Rectal smooth muscle tissue (tissue), 1 donor: ENCODE measurements around the gene MCM3.

Experiments
- H3K27ac ChIP-seq: one replicate; pipeline ENCODE4 v1.7.0; 2013; ENCODE audit warnings: low read depth, low read length, inconsistent platforms
- H3K27me3 ChIP-seq: one replicate; pipeline ENCODE4 v1.7.0; 2013; ENCODE audit warnings: low read length; ENCODE audit not compliant: control insufficient read depth, insufficient read depth
- H3K36me3 ChIP-seq: one replicate; pipeline ENCODE4 v1.7.0; 2013; ENCODE audit warnings: low read length; ENCODE audit not compliant: control insufficient read depth, insufficient read depth
- H3K4me1 ChIP-seq: one replicate; pipeline ENCODE4 v1.7.0; 2013; ENCODE audit warnings: low read length; ENCODE audit not compliant: control insufficient read depth, insufficient read depth
- H3K4me3 ChIP-seq: one replicate; pipeline ENCODE4 v1.7.0; 2013; ENCODE audit warnings: low read length
- H3K9ac ChIP-seq: one replicate; pipeline ENCODE4 v1.7.0; 2013; ENCODE audit warnings: low read length

Gene MCM3

DNA sequence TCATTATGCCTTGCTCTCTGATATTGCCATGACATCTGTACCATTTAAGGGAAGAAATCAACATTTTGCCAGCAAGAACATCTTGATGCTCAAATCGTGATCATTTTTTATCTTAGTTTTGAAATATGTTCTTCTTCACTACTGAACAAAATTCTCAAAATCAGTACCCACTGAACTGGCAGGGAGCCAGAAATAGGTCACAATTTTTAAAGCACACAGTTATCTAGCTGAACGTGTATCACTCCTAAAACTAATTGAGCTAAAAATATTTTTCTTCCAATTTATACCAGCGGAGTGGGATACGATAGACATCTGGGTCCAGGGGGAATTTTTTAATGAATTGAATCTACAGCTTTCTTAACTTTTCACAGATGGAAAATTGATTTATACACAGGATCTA lies 51.5 kb downstream of the MCM3 start:
- H3K27me3 ChIP-seq, result no peaks in the 10 kb centered on the region
- no peak overlapping the region for H3K9ac ChIP-seq
- H3K4me3 ChIP-seq, result no peak overlapping the region
- H3K4me1 ChIP-seq, result peaks cover 3% of the 10 kb centered on the region
- no peaks in the 10 kb centered on the region for H3K36me3 ChIP-seq
- H3K27ac ChIP-seq, result no peak overlapping the region

DNA sequence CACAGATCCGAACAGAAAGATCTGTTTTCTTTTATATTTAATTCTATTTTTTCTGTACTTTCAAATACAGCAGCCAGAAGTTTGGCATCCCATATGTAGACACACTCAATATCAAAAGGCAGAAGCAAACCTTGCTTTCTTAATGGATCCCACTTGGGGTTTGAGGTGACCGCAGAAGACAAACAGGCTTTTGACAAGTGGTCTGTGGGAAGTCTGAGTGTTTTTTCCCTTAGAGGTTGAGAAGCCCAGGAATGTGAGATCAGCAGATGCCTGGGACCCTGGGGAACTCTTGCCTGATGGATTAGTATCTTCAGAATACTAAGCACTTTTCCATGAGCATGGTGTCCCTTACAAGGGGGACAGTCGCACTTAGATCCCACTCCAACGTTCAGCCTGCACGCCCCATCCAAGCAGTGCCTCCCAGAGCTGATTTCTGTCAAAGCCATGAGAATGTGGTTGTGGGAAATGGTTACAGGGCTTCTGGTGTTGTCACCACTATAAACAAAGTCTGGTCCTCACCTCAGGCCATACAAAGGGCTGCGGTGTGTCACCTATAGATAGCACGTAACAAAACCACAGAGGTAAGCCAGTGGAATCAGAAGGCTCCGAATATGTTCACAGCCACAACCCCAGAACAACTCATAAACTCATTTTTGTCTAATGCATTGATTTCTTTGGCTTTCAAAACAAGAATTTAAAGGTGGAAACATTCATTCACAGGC lies 53.0 kb downstream of the MCM3 start:
- Histone ChIP-seq H3K4me1 (peaks cover 9% of the 10 kb centered on the region), H3K27me3 (no peaks in the 10 kb centered on the region), H3K9ac (no peak overlapping the region), H3K36me3 (no peaks in the 10 kb centered on the region), H3K4me3 (no peak overlapping the region), H3K27ac (no peak overlapping the region)

DNA sequence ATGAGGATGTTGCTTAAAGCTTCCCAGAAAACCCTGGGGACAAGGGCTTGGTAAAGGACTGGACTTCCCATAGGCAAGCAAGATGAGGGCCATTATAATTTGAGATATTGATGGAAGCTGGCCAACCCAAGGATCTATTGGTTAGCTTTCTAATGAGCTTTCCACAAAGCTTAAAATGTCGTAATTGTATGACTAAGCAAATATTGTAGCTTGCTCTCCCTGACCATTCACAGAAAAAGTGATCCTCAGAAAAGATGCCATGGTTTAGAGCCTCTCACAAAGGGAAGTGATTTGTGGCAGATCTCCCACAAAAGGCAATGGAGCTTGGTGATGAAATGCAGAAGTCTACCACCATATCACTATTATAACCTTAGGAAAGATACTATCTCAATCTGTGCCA lies 53.9 kb downstream of the MCM3 start:
- Histone ChIP-seq H3K4me3 (no peak overlapping the region), H3K36me3 (no peaks in the 10 kb centered on the region)

DNA sequence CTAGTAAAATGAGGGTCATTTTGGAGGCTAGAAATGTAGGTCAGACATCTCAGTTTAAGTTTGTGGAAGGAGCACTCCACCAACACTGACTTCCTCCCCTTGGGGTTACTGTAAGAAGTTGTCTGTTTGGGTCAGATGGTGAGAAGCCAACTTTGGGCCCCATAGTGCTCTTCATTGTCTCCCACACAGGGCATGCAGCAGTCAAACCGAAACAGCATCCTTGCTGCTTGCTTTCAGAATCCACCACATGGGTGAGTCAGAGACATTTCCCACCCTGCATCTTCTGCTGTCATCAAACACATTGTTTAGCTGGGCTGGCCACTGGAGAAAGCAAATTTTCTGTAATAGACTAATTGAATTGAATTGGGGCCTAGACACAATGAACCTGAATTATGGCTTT lies 57.0 kb downstream of the MCM3 start:
- H3K4me1 ChIP-seq, result peaks cover 9% of the 10 kb centered on the region
- H3K4me3 ChIP-seq, result no peak overlapping the region
- H3K9ac ChIP-seq, result no peak overlapping the region
- no peaks in the 10 kb centered on the region for H3K27me3 ChIP-seq
- H3K36me3 ChIP-seq, result no peaks in the 10 kb centered on the region
- H3K27ac ChIP-seq, result no peak overlapping the region

More for the DNA sequence above, 53.9 kb downstream of the MCM3 start:
- Histone ChIP-seq H3K4me1 (peaks cover 9% of the 10 kb centered on the region), H3K27me3 (no peaks in the 10 kb centered on the region), H3K27ac (no peak overlapping the region), H3K9ac (no peak overlapping the region)

DNA sequence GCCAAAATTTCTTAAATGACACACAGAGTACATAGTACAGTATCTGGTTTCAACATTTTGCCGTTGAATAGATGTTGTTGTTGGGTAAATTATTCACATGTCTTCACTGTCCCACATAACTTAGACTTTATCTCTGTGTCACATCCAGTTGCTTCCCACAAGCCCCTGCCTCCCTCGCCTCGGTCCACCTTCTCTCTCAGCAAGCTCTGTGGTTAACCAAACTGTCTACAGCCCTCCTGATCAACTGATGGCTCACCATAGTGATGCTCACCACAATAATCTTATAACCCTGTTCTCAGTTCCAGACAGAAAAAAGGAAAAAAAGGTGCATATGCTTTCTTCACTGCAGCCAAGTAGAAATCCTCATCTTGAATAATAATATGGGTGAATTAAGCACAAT lies 63.2 kb downstream of the MCM3 start:
- no peaks in the 10 kb centered on the region for H3K27me3 ChIP-seq
- no peak overlapping the region for H3K27ac ChIP-seq
- H3K9ac ChIP-seq, result no peak overlapping the region
- no peak overlapping the region for H3K4me3 ChIP-seq
- no peaks in the 10 kb centered on the region for H3K36me3 ChIP-seq
- H3K4me1 ChIP-seq, result no peaks in the 10 kb centered on the region

DNA sequence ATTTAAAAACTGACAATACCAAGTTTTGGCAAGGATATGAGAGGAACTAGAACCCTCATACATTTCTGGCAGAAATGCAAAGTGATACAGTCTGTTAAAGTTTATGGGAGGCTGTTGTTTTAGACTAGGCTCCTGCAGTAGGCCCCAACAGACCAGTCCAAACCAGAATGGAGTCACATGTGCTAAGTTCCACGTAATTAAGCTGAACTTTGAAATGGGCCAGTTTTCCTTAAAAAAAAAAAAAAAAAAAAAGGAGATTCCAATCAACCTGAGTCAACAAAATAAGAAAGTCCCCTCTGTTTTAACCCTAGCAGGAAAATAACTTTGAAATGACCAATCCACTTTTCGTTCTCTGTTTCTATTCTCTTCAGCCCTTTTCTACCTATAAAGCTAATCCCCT lies 66.8 kb downstream of the MCM3 start:
- H3K4me1 ChIP-seq, result no peaks in the 10 kb centered on the region
- no peak overlapping the region for H3K27ac ChIP-seq
- no peaks in the 10 kb centered on the region for H3K27me3 ChIP-seq
- no peak overlapping the region for H3K4me3 ChIP-seq
- H3K36me3 ChIP-seq, result no peaks in the 10 kb centered on the region
- no peak overlapping the region for H3K9ac ChIP-seq

DNA sequence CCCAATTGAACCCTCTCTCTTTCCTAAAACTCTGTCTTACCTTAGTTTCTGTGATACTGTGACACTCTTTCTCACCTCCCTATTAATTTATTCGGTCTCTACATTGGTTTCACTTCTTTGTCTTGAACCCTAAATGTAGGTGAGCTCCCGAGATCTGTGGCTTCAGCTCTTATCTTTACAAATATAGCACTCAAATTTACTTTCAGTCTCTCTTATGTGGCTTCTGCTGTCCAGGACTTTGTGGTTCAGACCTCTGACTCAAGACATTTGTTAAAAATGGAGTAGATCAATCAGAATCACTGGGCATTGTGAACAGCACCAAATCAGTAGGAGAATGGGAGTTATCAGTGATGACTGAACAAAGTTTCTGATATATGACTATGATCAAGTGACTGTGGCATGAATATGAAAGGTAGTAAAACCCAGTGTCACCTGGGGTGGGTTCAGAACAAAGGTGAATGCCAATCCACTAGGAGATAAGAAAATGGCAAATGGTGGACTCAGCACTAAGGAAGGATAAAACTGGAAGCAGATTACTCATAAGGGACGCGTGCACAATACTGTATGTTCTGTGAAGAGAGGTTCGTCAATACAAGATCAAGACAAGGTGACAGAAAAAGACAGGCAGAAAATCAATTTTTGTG lies 67.5 kb downstream of the MCM3 start:
- Histone ChIP-seq H3K4me3 (no peak overlapping the region), H3K9ac (no peak overlapping the region), H3K36me3 (no peaks in the 10 kb centered on the region), H3K27ac (no peak overlapping the region), H3K4me1 (no peaks in the 10 kb centered on the region), H3K27me3 (no peaks in the 10 kb centered on the region)

DNA sequence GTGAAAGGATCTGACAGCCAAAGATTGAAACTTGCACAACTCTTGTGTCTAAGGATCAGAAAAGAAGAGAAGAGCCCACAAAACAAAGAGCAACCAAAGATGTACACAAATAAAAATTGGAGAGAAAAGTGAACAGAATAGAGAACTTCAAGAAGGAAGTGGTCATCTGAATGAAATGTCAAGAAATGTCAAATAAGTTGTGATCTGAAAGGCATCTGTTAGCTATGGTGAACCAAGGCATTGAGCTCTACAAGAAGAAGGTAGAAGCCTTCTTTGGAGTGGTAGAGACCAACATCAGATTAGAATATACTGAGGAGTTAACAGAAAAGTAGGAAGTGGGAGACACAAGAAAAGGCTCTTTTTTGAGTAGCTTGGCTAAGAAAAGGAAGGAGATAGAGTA lies 68.8 kb downstream of the MCM3 start:
- H3K4me3 ChIP-seq, result no peak overlapping the region
- H3K36me3 ChIP-seq, result no peaks in the 10 kb centered on the region
- H3K4me1 ChIP-seq, result no peaks in the 10 kb centered on the region
- H3K27me3 ChIP-seq, result no peaks in the 10 kb centered on the region
- no peak overlapping the region for H3K27ac ChIP-seq
- no peak overlapping the region for H3K9ac ChIP-seq
